Measurements from ENCODE around the gene DNAI1.

DNA sequence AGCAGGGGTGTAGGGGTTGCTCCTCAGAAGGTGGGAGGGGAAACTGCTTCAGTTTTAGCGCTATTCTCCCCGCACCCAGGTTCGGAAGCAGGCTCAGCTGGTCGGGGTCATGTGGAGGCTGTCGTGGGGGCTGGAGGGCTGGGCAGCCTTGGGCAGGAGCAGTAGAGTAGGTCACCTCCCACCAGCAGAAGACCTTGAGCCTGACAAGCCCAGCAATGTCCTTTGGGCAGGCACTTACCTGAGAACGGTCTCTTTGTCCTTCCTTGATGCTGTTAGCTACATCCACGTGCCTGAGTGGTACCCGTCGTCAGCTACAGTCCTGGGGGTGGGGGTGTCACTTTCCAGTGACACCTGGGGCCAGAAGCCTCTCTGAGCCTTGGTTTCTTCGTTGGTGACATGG is 43.9 kb downstream of the DNAI1 start:
- TF ChIP-seq FOXM1 (IDR thresholded peaks at IDR 0.05; ENCODE audit: borderline replicate concordance, low read depth) (no peak), NFIC (IDR thresholded peaks at IDR 0.05) (no peak), YY1 (IDR thresholded peaks at IDR 0.05; ENCODE audit: low read depth) (no peak)
- TF ChIP-seq, protein P1, sequence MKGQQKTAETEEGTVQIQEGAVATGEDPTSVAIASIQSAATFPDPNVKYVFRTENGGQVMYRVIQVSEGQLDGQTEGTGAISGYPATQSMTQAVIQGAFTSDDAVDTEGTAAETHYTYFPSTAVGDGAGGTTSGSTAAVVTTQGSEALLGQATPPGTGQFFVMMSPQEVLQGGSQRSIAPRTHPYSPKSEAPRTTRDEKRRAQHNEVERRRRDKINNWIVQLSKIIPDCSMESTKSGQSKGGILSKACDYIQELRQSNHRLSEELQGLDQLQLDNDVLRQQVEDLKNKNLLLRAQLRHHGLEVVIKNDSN (IDR thresholded peaks at IDR 0.05), result no peak
